ENCODE data around the gene SH2D1A. TPM values are rescaled to one million over a fixed set of nuclear protein-coding genes. Genes with fewer than 3 reads are reported as not detected.
"Not testable (repeated sequence)": the region's sequence is repeated elsewhere in the genome, so short reads cannot be mapped to it uniquely, and the experiment has no call there.

SH2D1A gene
- total RNA-seq, result under 1 TPM in 2 of 4 donors, not detected in 2; 0.19 to 0.25 TPM

DNA sequence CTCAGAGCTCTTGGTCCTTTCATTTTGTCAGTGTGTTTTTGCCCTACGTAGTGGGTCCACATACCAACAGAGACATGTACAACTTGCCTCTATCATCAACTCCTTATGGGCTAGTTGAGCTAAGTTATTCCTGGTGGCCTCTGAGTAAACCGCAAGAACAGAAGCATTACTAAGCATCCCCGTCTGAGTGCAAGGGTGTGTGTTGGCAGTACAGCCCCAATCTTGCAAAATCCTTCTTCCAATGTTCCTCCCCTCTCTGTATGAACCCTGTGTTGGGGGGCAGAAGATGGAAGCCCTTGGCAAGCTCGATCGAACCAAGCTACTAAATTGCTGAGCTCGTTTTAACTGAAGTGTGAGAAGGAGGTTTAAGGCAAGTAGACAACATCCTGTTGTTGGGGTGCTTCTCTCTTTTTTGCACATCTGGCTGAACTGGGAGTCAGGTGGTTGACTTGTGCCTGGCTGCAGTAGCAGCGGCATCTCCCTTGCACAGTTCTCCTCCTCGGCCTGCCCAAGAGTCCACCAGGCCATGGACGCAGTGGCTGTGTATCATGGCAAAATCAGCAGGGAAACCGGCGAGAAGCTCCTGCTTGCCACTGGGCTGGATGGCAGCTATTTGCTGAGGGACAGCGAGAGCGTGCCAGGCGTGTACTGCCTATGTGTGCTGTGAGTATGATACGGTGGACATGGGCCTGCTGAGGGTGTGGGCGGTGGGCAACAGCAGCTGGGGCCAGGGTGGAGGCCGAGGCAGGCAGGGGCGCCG, at the start of gene SH2D1A:
Gene SH2D1A (plus strand): TSS at position 447 of the 760 bp plus-strand sequence. CDS start 80 bp downstream, at position 527.
- WGBS, 2 donors, result 69 to 89% methylated on average over 11 to 19 of the region's 19 CpGs
- TF ChIP-seq, protein P1, sequence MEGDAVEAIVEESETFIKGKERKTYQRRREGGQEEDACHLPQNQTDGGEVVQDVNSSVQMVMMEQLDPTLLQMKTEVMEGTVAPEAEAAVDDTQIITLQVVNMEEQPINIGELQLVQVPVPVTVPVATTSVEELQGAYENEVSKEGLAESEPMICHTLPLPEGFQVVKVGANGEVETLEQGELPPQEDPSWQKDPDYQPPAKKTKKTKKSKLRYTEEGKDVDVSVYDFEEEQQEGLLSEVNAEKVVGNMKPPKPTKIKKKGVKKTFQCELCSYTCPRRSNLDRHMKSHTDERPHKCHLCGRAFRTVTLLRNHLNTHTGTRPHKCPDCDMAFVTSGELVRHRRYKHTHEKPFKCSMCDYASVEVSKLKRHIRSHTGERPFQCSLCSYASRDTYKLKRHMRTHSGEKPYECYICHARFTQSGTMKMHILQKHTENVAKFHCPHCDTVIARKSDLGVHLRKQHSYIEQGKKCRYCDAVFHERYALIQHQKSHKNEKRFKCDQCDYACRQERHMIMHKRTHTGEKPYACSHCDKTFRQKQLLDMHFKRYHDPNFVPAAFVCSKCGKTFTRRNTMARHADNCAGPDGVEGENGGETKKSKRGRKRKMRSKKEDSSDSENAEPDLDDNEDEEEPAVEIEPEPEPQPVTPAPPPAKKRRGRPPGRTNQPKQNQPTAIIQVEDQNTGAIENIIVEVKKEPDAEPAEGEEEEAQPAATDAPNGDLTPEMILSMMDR (IDR thresholded peaks at IDR 0.05), result no peak
- no peak for TF ChIP-seq POLR2A (IDR thresholded peaks at IDR 0.05)
- DNase-seq (ENCODE audit: low spot score in 2 of 2), result no peak

DNA sequence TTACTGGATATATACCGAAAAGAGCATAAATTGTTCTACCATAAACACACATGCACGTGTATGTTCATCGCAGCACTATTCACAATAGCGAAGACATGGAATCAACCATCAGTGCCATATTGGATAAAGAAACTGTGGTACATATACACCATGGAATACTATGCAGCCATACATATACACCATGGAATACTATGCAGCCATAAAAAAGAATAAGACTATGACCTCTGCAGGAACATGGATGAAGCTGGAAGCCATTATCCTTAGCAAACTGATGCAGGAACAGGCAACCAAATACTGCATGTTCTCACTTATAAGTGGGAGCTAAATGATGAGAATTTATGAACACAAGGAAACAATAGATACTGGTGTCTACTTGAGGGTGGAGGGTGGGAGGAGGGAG, 47.0 kb upstream of the SH2D1A start:
- intact Hi-C loops (cut with DNase I; ENCODE audit: low total_unique reads); H3K4me3 ChIP-seq (ENCODE audit: low read depth, poor library complexity, severe bottlenecking); DNase-seq (ENCODE audit: low spot score in 2 of 2): not testable (repeated sequence)
- 91 to 96% methylated on average over 4 of the region's 4 CpGs for WGBS, 2 donors

More for the DNA sequence above, at the start of gene SH2D1A:
- no peak within 1 kb of the TSS for H3K4me3 ChIP-seq (ENCODE audit: low read depth, poor library complexity, severe bottlenecking)
- intact Hi-C loops (cut with DNase I; ENCODE audit: low total_unique reads), result no loop called here

- intact Hi-C loops (cut with DNase I; ENCODE audit: low total_unique reads), result no loop called here
- TF ChIP-seq, protein P1 (IDR thresholded peaks at IDR 0.05), result no peak
- TF ChIP-seq POLR2A (IDR thresholded peaks at IDR 0.05), result no peak
- DNase-seq (ENCODE audit: low spot score in 2 of 2), result no peak
- H3K4me3 ChIP-seq (ENCODE audit: low read depth, poor library complexity, severe bottlenecking), result no peak overlapping the region
- WGBS, 2 donors, result 59 to 69% methylated on average over 4 of the region's 4 CpGs
Observed at GRCh38 chrX:124300405-124300804, 46.0 kb upstream of the SH2D1A start.

DNA sequence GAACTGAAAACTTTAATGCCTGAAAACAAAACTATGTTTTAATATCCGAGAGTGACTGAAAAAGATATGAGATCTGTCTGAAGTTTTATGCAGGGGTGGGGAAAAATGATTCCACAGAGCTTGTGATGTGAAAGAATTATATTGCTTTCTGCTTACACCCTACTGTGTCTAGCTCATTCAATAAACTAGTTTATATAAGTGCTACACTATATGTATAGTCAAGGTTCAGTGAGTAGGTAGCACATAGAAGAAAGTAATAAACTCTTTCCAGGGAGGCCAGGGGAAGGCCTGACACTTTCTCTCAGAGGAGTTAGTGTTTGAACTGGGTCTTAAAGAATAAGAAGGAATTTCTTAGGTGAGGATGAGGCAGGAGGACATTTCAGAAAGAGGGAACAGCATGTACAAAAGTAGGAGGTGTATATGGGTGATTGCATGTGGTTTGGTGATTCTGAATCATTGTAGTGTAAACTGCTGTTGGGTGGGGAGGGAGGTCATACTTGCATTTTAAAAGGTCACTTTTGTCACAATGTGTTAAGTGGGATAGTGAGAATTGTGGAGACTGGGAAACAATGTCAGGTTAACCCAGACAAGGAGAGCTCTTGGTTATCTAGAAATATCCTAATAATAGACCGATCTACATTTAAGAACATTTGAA, 39.0 kb upstream of the SH2D1A start:
- H3K4me3 ChIP-seq (ENCODE audit: low read depth, poor library complexity, severe bottlenecking), result no peak overlapping the region
- TF ChIP-seq, protein P1 (IDR thresholded peaks at IDR 0.05), result no peak
- TF ChIP-seq POLR2A (IDR thresholded peaks at IDR 0.05), result no peak
- intact Hi-C loops (cut with DNase I; ENCODE audit: low total_unique reads), result no loop called here
- no peak for DNase-seq (ENCODE audit: low spot score in 2 of 2)
- 77 to 87% methylated on average over 2 of the region's 2 CpGs for WGBS, 2 donors

DNA sequence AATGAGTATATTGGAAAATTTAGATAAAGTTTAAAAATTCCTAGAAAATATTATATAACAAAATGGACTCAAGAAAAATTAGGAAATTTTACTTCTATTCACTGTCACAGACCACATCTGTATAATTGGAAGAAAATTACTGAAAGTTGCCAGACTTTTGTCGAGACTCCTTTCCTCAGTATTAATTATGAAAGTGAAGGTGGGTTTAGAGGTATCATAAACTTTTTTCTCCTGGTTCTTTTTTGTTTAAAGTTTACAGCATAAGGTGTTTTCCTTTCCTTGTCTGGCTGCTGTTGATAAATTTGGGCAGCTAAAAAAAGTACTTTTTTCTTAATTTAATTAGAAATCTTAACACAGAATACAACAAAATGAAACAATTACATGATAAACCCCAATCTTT, 20.6 kb upstream of the SH2D1A start:
- no peak for TF ChIP-seq POLR2A (IDR thresholded peaks at IDR 0.05)
- TF ChIP-seq, protein P1 (IDR thresholded peaks at IDR 0.05), result no peak
- no peak for DNase-seq (ENCODE audit: low spot score in 2 of 2)
- intact Hi-C loops (cut with DNase I; ENCODE audit: low total_unique reads), result no loop called here
- 66 to 88% methylated on average over 1 of the region's 1 CpG for WGBS, 2 donors
- no peak overlapping the region for H3K4me3 ChIP-seq (ENCODE audit: low read depth, poor library complexity, severe bottlenecking)

DNA sequence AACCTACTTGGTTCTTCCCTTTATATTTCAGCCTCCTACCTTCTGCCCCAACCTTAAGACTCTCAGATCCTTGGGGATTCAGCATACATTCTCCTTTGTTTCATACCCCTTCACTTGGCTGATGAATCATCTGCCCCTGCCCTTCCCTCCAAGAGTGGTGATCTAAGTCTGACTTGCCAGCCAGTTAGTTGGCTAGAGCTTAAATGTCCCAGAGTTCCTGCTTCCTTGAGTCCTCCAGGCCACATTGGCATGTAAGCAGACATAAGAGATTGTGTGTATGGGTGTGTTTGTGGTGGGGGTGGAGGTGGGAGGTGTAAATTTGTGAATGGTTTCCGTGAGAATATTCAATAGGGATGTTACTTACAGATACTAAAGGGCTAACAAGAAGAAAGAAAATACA, 17.6 kb upstream of the SH2D1A start:
- no peak for DNase-seq (ENCODE audit: low spot score in 2 of 2)
- no peak overlapping the region for H3K4me3 ChIP-seq (ENCODE audit: low read depth, poor library complexity, severe bottlenecking)
- WGBS, 2 donors, result 39 to 76% methylated on average over 1 of the region's 1 CpG
- TF ChIP-seq, protein P1 (IDR thresholded peaks at IDR 0.05), result no peak
- TF ChIP-seq POLR2A (IDR thresholded peaks at IDR 0.05), result no peak
- intact Hi-C loops (cut with DNase I; ENCODE audit: low total_unique reads), result no loop called here

Measured in lower leg skin (tissue), 4 donors.